Limb (tissue), 2 donors: Measurements from ENCODE around the gene MISP3.

Source experiments
- DNase-seq, 2 donors: peaks; one replicate each; pipeline ENCODE4 v3.0.0-alpha.2; 2016; ENCODE audit errors: extremely low spot score in 2 of 2

The MISP3 gene

GRCh38 chr19:14053500-14053899, 19.1 kb upstream of the MISP3 start:
- DNase-seq, result no peak

GRCh38 chr19:14054099-14054498, 18.5 kb upstream of the MISP3 start:
- DNase-seq, result no peak

GRCh38 chr19:14054721-14055120, 17.9 kb upstream of the MISP3 start:
- no peak for DNase-seq

DNA sequence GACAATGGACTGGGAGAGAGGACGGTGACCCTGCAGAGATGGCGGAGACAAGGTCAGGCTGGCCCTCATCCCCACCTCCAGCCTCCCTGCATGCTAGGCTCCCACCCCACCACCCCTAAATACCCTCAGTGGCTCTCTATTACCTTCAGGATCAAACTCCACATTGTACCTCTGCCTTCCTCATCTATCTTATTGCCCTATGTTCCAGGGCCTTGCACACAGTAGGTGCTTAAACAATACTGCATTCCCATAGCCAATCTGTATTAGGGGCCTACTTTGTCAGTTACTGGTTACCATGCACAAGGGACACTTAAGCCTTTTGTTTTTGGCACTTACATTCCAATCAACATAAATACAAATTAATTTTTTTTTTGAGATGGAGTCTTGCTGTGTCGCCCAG, 17.2 kb upstream of the MISP3 start:
- no peak for DNase-seq

DNA sequence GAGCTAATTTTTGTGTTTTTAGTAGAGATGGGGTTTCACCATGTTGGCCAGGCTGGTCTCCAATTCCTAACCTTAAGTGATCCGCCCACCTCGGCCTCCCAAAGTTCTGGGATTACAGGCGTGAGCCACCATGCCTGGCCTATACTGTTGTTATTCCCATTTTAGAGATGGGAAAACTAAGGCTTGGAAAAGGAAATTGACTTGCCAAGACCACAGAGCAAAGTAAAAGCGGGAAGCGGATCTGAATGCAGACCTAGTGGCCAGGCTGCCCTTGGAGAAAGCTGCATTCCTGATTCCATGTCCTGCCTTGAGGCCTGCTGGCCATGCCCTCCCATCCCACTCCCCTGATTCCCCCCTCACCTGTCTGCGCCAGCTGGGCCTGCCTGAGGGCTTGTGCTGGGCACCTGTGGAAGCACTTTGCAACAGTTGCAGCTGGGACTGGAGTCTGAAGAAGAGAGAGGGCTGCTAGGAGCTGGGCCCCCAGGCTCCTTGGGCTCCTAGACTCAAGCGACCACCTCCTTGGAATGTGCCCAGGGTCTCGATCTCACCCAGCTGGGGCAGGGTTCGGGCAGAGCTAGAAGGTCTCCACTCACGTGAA, 16.4 kb upstream of the MISP3 start:
- DNase-seq, result no peak

DNA sequence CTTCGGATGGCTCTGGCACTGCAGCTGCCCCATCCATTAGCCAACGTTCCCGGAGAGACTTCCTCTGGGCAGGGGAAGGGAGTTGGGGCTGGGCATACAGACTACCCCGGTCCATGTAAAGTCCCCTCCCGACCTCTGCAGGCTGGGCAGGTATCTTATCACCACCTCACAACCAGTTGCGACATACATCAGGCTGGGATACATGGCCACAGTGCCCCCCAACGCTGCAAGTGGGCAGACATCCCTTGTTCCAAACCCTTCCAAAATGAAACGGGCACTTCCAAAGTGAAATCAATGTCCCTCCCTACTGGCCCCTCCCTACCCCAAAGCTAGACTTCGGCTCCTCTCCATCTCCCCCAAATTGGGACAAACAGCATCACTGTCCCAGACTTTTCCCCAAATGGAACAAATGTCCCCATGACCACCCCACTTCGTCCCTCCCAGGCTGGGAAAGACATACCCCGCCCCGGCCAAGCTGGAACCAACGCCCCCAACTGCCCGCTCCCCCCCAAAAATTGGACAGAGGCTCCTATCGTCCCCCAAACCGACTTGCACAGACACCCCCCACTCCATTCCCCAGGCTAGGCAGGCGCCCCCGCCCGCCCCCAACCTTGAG, 15.7 kb upstream of the MISP3 start:
- DNase-seq, result no peak

DNA sequence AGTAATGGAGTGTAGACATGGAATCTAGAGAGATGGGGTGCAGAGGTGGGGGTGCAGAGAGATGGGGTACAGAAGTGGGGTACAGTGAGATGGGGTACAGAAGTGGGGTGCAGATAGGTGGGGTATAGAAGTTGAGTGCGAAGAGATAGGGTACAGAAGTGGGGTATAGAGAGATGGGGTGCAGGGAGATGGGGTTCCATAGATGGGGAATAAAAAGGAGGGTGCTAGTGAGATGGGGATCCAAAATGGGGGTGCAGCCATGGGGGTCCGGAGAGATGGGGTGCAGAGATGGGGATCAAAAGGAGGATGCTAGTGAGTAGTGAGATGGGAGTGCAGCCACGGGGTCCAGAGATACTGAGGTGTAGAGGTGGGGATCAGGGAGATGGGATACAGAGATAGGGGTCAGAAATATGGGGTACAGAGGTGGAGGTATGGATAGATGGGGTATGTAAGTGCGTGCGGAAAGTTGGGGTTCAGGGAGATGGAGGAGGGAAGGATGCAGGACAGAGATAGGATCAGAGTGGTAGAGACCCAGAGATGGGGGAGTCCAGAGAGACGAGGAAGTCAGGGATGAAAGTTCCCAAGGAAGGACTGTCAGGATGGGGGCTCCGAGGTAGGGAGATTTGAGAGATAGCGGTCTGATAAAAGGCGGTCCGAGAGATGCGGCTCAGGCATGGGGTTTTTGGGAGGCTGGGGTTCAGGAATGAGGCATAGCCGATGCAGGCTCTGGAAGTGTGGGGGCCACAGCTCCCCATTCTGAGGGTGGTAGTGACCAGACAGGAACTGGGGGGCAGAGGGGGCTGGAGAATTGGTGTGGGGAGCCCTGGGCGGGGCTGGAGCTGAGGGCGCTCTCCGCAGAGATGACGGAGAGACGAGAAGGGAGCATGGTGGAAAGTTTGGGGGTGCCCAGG, 14.1 kb upstream of the MISP3 start:
- no peak for DNase-seq

- no peak for DNase-seq
Observed at GRCh38 chr19:14059093-14059480, 13.5 kb upstream of the MISP3 start.

DNA sequence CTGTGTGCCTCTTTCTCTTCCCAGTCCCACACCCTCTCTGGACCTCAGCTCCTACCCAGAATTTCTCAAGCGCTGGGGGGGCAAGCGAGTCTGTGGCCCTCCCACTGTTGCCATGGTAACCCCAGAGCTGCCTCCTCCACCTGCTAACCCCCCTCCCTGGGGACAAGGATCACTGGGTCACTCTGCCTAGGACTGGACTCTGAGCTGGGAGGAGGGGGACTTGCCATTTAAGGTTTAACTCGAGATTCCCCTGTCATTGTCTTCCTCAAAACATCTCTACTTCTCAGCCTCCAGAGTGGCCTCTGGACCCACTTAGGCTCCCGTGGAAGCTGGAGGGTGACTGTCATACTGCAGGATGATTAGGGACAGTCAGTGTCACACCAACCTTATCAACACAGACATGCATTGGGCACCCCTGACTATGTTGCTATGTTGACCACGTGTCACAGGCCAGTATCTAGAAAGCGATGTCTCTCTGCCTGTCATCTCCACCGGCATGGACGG, 12.9 kb upstream of the MISP3 start:
- no peak for DNase-seq

DNA sequence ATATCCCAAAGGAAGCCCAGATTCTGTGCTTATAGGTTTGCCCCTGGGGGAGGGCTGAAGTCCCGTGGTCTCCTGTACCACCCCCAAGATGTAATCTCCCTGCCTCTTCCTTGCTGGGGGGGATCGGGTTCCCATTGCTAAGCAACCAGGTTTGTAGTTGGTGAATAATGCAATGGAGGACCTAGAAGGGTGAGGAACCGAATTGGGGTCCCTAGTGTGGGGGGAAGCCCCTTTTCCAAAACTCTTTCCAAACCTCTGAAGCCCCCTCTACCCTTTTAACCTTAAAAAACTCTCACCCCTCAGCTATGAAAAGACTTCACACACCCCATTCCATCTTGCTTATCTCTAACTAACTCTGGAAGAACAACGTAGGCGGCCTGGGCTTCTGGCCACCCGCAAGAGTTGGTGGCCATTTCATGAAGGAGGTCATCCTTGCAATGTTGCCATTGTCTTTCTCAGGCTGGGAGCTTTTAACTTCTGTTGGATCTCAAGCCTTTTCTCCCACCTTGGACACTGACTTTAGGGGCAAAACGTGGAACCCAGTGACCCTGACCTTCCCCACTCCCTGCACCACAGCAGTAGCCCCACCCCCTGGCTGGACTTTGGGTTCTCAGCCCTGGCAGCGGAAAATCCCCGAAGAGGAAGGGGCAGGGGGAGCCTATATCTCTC, 11.4 kb upstream of the MISP3 start:
- DNase-seq, result no peak

DNA sequence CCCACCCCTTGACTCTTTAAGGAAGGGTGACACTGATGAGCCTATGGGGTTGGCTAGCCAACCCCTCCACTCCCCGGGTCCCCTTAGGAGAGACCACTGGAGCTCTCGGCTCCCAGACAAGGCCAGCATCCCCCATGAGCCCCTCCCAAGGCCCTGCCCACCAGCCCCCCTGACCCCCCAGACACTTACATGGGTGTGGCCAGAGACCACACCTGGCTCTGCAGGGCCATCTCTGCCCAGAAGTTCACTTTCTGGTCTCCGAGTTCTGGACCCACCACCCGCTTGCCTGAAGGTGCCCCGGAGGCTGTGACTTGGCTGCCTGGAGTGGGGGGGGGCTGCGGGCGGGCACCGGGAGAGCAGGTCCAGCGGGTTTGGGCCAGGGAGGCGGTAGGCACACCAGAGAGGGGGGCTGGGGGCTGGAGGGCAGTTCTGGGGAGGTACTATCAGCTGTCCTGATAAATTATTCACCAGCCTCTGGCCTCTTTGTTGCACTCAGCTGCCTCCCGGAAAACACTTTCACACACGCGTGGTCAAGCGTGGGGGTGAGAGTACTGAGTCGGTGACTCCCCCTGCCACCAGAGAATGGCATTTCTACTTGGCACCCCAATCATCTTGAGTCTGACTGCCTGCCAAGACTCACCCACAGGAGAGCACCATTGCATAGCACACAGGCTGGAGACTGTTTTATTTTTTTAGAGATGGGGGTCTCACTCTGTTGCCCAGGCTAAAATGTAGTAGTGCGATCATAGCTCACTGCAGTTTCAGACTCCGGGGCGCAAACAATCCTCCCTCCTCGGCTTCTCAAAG, 10.6 kb upstream of the MISP3 start, which contains the start of gene PALM3:
PALM3 (minus strand) TSS at position 326 of the 807 bp plus-strand sequence; CDS start at position 230, 96 bp downstream.
- DNase-seq, result no peak

DNA sequence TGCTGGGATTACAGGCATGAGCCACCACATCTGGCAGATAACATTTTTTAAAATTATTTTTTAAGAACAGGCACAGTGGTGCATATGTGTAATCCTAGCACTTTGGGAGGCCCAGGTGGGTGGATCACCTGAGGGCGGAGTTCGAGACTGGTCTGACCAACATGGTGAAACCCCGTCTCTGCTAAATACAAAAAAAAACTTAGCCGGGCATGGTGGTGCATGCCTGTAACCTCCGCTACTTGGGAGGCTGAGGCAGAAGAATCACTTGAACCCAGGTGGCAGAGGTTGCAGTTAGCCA, 10.1 kb upstream of the MISP3 start:
- DNase-seq, result no peak

DNA sequence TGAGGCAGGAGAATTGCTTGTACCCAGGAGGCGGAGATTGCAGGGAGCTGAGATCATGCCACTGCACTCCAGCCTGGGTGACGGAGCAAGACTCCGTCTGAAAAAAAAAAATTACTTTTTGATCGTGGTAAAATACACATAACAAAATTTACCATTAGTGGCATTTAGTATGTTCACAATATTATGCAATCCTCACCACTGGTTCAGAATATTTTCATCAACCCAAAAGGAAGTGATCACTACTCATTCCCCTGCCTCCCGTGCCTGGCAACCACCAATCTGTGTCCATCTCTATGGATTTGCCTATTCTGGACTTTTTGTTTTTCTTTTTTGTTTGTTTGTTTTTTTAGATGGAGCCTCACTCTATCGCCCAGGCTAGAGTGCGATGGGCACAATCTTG, 9.5 kb upstream of the MISP3 start:
- no peak for DNase-seq

DNA sequence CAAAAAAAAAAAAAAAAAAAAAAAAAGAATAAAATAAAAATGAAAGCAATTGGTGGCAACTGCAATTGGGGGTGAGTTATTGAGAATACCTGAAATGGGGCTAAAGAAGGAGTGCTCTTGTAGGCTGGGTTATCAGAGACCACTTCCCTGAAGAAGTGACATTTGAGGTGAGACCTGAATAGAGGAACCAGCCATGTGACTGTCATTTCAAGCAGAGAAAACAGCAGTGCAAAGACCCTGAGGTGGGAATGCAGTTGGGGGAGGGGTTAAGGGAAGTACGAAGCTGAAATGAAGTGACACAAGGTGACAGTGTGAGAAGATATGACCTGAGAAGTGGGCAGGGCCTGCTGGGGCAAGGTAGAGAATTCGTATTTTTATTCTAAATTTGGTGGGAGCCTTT, 6.5 kb upstream of the MISP3 start:
- no peak for DNase-seq

DNA sequence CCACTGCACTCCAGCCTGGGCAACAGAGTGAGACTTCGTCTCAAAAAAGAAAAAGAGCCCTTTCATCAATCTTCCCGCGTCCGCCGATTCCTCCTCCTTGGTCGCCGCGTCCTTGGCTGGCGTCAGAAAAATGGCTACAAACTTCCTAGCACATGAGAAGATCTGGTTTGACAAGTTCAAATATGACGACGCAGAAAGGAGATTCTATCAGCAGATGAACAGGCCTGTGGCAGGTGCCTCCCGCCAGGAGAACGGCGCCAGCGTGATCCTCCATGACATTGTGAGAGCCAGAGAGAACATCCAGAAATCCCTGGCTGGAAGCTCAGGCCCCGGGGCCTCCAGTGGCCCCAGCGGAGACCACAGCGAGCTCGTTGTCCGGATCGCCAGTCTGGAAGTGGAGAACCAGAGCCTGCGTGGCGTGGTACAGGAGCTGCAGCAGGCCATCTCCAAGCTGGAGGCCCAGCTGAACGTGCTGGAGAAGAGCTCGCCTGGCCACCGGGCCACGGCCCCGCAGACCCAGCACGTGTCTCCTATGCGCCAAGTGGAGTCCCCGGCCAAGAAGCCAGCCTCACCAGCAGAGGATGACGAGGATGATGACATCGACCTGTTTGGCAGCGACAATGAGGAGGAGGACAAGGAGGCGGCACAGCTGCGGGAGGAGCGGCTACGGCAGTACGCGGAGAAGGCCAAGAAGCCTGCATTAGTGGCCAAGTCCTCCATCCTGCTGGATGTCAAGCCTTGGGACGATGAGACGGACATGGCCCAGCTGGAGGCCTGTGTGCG, 2.1 kb upstream of the MISP3 start:
- DNase-seq, result no peak

DNA sequence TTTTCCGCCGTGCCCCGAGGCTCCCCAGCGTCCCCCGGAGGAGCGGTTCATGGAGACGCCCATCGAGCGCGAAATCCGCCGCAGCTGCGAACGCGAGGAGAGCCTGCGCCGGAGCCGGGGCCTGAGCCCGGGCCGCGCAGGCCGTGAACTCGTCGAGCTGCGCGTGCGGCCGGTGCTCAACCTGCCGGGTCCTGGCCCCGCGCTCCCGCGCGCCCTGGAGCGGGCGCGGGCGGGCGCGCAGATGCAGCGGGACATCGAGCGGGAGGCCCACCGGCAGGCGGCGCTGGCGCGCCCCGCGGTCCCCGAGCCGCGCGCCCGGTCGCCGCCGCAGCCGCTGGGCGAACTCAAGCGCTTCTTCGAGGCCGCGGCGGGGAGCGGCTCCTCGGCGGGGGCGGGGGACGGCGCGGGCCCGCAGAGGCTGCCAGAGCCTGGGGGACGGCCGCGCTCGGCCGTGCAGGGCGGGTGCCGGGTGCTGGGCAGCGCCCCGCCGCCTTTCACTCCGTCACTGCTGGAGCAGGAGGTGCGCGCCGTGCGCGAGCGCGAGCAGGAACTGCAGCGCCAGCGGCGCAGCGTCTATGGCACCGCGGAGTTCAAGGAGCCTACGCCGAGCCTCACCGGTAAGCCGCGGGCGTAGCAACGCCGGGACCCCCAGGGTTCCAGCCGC, 807 bp downstream of the MISP3 start:
- DNase-seq, result peak; percentile 58 to 87

- DNase-seq, result peak in 1 of 2 donors; percentile 60
Observed at GRCh38 chr19:14073925-14074838, 1.6 kb downstream of the MISP3 start.

- DNase-seq, result no peak
Observed at GRCh38 chr19:14078411-14078810, 5.8 kb downstream of the MISP3 start.
